Measurements from ENCODE around the gene DUSP1. TPM values are rescaled to one million over a fixed set of nuclear protein-coding genes. Genes with fewer than 3 reads are reported as not detected.

DUSP1 gene
- total and polyA plus RNA-seq, 2 of the 13 experiments (the other 11 are each of a cell fraction or from before 2014, with no cell fraction given): 27.1 to 55.5 TPM

DNA sequence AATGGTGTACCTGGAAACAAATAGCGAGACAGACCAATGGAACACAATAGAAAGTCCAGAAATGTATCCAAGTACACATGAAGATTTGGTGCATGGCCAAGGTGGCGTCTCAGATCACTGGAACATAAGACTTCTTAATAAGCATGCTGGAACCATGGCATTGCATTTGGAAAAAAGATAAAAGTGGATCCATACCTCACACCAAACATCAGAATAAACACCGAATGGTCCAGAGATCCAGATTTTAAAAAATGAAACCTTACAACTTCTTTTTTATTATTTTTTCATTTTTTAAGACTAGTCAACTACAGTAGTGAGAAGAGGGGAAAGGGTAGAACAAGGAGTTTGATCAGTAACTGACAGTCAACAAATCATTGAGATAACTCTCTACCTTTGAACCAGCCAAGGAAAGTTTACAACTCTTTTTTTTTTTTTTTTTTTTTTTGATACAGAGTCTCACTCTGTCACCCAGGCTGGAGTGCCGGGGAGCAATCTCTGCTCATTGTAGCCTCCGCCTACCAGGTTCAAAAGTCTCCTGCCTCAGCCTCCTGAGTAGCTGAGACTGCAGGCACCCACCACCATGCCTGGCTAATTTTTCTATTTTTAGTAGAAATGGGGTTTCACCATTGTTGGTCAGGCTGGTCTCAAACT, 8.8 kb upstream of the DUSP1 start (continued):
- TF ChIP-seq NFE2L1 (CRISPR knock-in tag; IDR thresholded peaks at IDR 0.05; ENCODE audit: borderline replicate concordance) (no peak), SP1 (IDR thresholded peaks at IDR 0.05) (no peak), SP1 (CRISPR knock-in tag; IDR thresholded peaks at IDR 0.05) (no peak), PPARG (CRISPR knock-in tag; conservative IDR thresholded peaks at IDR 0.05) (peak; percentile 83), ZFP36L1 (CRISPR knock-in tag; IDR thresholded peaks at IDR 0.05) (no peak), ZNF333 (CRISPR knock-in tag; IDR thresholded peaks at IDR 0.05; ENCODE audit: borderline replicate concordance) (no peak), ZFX (CRISPR knock-in tag; IDR thresholded peaks at IDR 0.05; ENCODE audit: low read depth) (no peak), ZNF354B (CRISPR knock-in tag; IDR thresholded peaks at IDR 0.05) (no peak), ZNF30 (CRISPR knock-in tag; IDR thresholded peaks at IDR 0.05) (no peak), GABPA (IDR thresholded peaks at IDR 0.05; ENCODE audit: low read depth, low read length) (no peak), GABPA (CRISPR knock-in tag; IDR thresholded peaks at IDR 0.05; ENCODE audit: low read depth) (no peak), FOXA3 (CRISPR knock-in tag; IDR thresholded peaks at IDR 0.05) (peak; percentile 54; the same call in 1 of the 2 replicates), SALL1 (CRISPR knock-in tag; IDR thresholded peaks at IDR 0.05) (peak; percentile 54; the same call in 1 of the 2 replicates), ATAD3A (CRISPR knock-in tag; IDR thresholded peaks at IDR 0.05) (no peak), ZNF782 (CRISPR knock-in tag; IDR thresholded peaks at IDR 0.05; ENCODE audit: borderline replicate concordance) (no peak), REXO4 (CRISPR knock-in tag; IDR thresholded peaks at IDR 0.05; ENCODE audit: borderline replicate concordance) (no peak), ZNF792 (CRISPR knock-in tag; IDR thresholded peaks at IDR 0.05) (no peak), TOPORS (CRISPR knock-in tag; IDR thresholded peaks at IDR 0.05) (no peak), JUND (CRISPR knock-in tag; IDR thresholded peaks at IDR 0.05) (no peak)
- TF ChIP-seq, protein P1, sequence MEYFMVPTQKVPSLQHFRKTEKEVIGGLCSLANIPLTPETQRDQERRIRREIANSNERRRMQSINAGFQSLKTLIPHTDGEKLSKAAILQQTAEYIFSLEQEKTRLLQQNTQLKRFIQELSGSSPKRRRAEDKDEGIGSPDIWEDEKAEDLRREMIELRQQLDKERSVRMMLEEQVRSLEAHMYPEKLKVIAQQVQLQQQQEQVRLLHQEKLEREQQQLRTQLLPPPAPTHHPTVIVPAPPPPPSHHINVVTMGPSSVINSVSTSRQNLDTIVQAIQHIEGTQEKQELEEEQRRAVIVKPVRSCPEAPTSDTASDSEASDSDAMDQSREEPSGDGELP (IDR thresholded peaks at IDR 0.05; ENCODE audit: borderline replicate concordance, low read depth): no peak
- TF ChIP-seq, protein P2, sequence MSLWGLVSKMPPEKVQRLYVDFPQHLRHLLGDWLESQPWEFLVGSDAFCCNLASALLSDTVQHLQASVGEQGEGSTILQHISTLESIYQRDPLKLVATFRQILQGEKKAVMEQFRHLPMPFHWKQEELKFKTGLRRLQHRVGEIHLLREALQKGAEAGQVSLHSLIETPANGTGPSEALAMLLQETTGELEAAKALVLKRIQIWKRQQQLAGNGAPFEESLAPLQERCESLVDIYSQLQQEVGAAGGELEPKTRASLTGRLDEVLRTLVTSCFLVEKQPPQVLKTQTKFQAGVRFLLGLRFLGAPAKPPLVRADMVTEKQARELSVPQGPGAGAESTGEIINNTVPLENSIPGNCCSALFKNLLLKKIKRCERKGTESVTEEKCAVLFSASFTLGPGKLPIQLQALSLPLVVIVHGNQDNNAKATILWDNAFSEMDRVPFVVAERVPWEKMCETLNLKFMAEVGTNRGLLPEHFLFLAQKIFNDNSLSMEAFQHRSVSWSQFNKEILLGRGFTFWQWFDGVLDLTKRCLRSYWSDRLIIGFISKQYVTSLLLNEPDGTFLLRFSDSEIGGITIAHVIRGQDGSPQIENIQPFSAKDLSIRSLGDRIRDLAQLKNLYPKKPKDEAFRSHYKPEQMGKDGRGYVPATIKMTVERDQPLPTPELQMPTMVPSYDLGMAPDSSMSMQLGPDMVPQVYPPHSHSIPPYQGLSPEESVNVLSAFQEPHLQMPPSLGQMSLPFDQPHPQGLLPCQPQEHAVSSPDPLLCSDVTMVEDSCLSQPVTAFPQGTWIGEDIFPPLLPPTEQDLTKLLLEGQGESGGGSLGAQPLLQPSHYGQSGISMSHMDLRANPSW (CRISPR knock-in tag; IDR thresholded peaks at IDR 0.05; ENCODE audit: borderline replicate concordance): 0 out of 2 replicates have a peak, but pooled peaks have one; percentile 49
- TF ChIP-seq, protein P3, sequence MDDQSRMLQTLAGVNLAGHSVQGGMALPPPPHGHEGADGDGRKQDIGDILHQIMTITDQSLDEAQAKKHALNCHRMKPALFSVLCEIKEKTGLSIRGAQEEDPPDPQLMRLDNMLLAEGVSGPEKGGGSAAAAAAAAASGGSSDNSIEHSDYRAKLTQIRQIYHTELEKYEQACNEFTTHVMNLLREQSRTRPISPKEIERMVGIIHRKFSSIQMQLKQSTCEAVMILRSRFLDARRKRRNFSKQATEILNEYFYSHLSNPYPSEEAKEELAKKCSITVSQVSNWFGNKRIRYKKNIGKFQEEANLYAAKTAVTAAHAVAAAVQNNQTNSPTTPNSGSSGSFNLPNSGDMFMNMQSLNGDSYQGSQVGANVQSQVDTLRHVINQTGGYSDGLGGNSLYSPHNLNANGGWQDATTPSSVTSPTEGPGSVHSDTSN (CRISPR knock-in tag; IDR thresholded peaks at IDR 0.05; ENCODE audit: borderline replicate concordance): no peak
- TF ChIP-seq, protein P4, sequence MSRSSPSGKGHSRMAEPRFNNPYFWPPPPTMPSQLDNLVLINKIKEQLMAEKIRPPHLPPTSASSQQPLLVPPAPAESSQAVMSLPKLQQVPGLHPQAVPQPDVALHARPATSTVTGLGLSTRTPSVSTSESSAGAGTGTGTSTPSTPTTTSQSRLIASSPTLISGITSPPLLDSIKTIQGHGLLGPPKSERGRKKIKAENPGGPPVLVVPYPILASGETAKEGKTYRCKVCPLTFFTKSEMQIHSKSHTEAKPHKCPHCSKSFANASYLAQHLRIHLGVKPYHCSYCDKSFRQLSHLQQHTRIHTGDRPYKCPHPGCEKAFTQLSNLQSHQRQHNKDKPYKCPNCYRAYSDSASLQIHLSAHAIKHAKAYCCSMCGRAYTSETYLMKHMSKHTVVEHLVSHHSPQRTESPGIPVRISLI (CRISPR knock-in tag; IDR thresholded peaks at IDR 0.05; ENCODE audit: borderline replicate concordance): peak; percentile 95
- TF ChIP-seq, protein P5, sequence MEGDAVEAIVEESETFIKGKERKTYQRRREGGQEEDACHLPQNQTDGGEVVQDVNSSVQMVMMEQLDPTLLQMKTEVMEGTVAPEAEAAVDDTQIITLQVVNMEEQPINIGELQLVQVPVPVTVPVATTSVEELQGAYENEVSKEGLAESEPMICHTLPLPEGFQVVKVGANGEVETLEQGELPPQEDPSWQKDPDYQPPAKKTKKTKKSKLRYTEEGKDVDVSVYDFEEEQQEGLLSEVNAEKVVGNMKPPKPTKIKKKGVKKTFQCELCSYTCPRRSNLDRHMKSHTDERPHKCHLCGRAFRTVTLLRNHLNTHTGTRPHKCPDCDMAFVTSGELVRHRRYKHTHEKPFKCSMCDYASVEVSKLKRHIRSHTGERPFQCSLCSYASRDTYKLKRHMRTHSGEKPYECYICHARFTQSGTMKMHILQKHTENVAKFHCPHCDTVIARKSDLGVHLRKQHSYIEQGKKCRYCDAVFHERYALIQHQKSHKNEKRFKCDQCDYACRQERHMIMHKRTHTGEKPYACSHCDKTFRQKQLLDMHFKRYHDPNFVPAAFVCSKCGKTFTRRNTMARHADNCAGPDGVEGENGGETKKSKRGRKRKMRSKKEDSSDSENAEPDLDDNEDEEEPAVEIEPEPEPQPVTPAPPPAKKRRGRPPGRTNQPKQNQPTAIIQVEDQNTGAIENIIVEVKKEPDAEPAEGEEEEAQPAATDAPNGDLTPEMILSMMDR (CRISPR knock-in tag; IDR thresholded peaks at IDR 0.05): no peak
